HG02884 (cell line): ENCODE results near the gene RASSF3.
"Not testable (repeated sequence)": the region's sequence is repeated elsewhere in the genome, so short reads cannot be mapped to it uniquely, and the experiment has no call there.

Experiments used
- ATAC-seq: cut with Tn5 transposase; IDR thresholded peaks from one replicate; pipeline ENCODE4 v1.9.1; 2021; ENCODE audit warnings: mild to moderate bottlenecking, moderate library complexity; ENCODE audit not compliant: unreplicated experiment

RASSF3 gene

GRCh38 chr12:64595863-64596793 lies 14.2 kb upstream of the RASSF3 start:
- ATAC-seq, result no peak

GRCh38 chr12:64598831-64599230 lies 11.5 kb upstream of the RASSF3 start:
- no peak for ATAC-seq

GRCh38 chr12:64600164-64600561 lies 10.1 kb upstream of the RASSF3 start:
- no peak for ATAC-seq

GRCh38 chr12:64603183-64603841 lies 7.0 kb upstream of the RASSF3 start:
- no peak for ATAC-seq

- peak; percentile 30 for ATAC-seq
These were observed 1.3 kb upstream of the RASSF3 start for GRCh38 chr12:64608901-64609535.

- peak; percentile 0 for ATAC-seq
These were observed 688 bp upstream of the RASSF3 start for GRCh38 chr12:64609536-64610078.

GRCh38 chr12:64610660-64611340 lies 505 bp downstream of the RASSF3 start:
- peak; percentile 37 for ATAC-seq

- no peak for ATAC-seq
These were observed 1.3 kb downstream of the RASSF3 start for GRCh38 chr12:64611341-64612284.

GRCh38 chr12:64612843-64613242 lies 2.5 kb downstream of the RASSF3 start:
- ATAC-seq, result no peak

GRCh38 chr12:64613775-64614398 lies 3.6 kb downstream of the RASSF3 start:
- not testable (repeated sequence) for ATAC-seq

- ATAC-seq, result no peak
These were observed 5.9 kb downstream of the RASSF3 start for GRCh38 chr12:64616201-64616600.

- ATAC-seq, result no peak
These were observed 8.8 kb downstream of the RASSF3 start for GRCh38 chr12:64618953-64619590.

GRCh38 chr12:64621257-64621942 lies 11.1 kb downstream of the RASSF3 start:
- peak; percentile 50 for ATAC-seq

GRCh38 chr12:64624035-64624434 lies 13.7 kb downstream of the RASSF3 start:
- no peak for ATAC-seq

- peak; percentile 45 for ATAC-seq
These were observed 15.2 kb downstream of the RASSF3 start for GRCh38 chr12:64625243-64626077.

- not testable (repeated sequence) for ATAC-seq
These were observed 16.3 kb downstream of the RASSF3 start for GRCh38 chr12:64626588-64626987.

- ATAC-seq, result no peak
These were observed 17.5 kb downstream of the RASSF3 start for GRCh38 chr12:64627771-64628170.
